CD4-positive, alpha-beta T cell treated with Interleukin-15 for 4 hours (primary cell): Measurements from ENCODE around the gene DLG2.
"Not testable (repeated sequence)": the region's sequence is repeated elsewhere in the genome, so short reads cannot be mapped to it uniquely, and the experiment has no call there.

Experiments
- DNase-seq: peaks from one replicate; pipeline ENCODE4 v3.0.0-alpha.2; 2020; ENCODE audit warnings: low spot score

Gene DLG2

GRCh38 chr11:85110246-85110645, 516.9 kb downstream of the DLG2 start:
- DNase-seq, result not testable (repeated sequence)

GRCh38 chr11:85109141-85109540, 518.0 kb downstream of the DLG2 start:
- no peak for DNase-seq

GRCh38 chr11:85105868-85106267, 521.3 kb downstream of the DLG2 start:
- no peak for DNase-seq

GRCh38 chr11:85099522-85099921, 527.6 kb downstream of the DLG2 start:
- DNase-seq, result no peak

- no peak for DNase-seq
These were observed 528.1 kb downstream of the DLG2 start for GRCh38 chr11:85098996-85099395.

- DNase-seq, result no peak
These were observed 530.2 kb downstream of the DLG2 start for GRCh38 chr11:85096939-85097338.

- no peak for DNase-seq
These were observed 531.9 kb downstream of the DLG2 start for GRCh38 chr11:85095239-85095638.

GRCh38 chr11:85094795-85095194, 532.3 kb downstream of the DLG2 start:
- DNase-seq, result no peak

GRCh38 chr11:85089654-85090053, 537.5 kb downstream of the DLG2 start:
- no peak for DNase-seq

GRCh38 chr11:85088286-85088685, 538.9 kb downstream of the DLG2 start:
- no peak for DNase-seq

GRCh38 chr11:85086504-85087284, 540.5 kb downstream of the DLG2 start:
- DNase-seq, result no peak

GRCh38 chr11:85076535-85077330, 550.4 kb downstream of the DLG2 start:
- DNase-seq, result no peak

GRCh38 chr11:85062659-85063058, 564.5 kb downstream of the DLG2 start:
- DNase-seq, result no peak

GRCh38 chr11:85052636-85053035, 574.5 kb downstream of the DLG2 start:
- DNase-seq, result no peak

- no peak for DNase-seq
These were observed 578.3 kb downstream of the DLG2 start for GRCh38 chr11:85048801-85049200.

GRCh38 chr11:85045716-85046115, 581.4 kb downstream of the DLG2 start:
- no peak for DNase-seq

GRCh38 chr11:85044911-85045310, 582.2 kb downstream of the DLG2 start:
- DNase-seq, result no peak

- no peak for DNase-seq
These were observed 584.8 kb downstream of the DLG2 start for GRCh38 chr11:85042361-85042760.

- no peak for DNase-seq
These were observed 587.0 kb downstream of the DLG2 start for GRCh38 chr11:85040166-85040565.

GRCh38 chr11:85029964-85030363, 597.2 kb downstream of the DLG2 start:
- no peak for DNase-seq

GRCh38 chr11:85028329-85029101, 598.6 kb downstream of the DLG2 start:
- DNase-seq, result no peak

GRCh38 chr11:85027346-85027745, 599.8 kb downstream of the DLG2 start:
- DNase-seq, result no peak

- DNase-seq, result no peak
These were observed 606.1 kb downstream of the DLG2 start for GRCh38 chr11:85021058-85021457.
